BLaER1 treated with 17β-estradiol and CSF1 and Interleukin-3, amounts not matched to agents 10 nM and 100 nM (cell line): ENCODE data around the gene CYP17A1.
"Not testable (repeated sequence)": the region's sequence is repeated elsewhere in the genome, so short reads cannot be mapped to it uniquely, and the experiment has no call there.

Experiments
- H3K27ac ChIP-seq, 11 experiments: shearing (Covaris generic); formaldehyde crosslinking; 2 replicates each; pipeline ENCODE4 v1.8.1; 2022
- H3K27me3 ChIP-seq, 11 experiments: shearing (Covaris generic); formaldehyde crosslinking; 2 replicates each; pipeline ENCODE4 v1.8.1; 2022
- H3K36me3 ChIP-seq, 11 experiments: shearing (Covaris generic); formaldehyde crosslinking; 2 replicates each; pipeline ENCODE4 v1.8.1; 2022
- H3K4me1 ChIP-seq, 10 experiments: shearing (Covaris generic); formaldehyde crosslinking; 2 replicates each; pipeline ENCODE4 v1.8.1; 2022
- H3K4me2 ChIP-seq, 11 experiments: shearing (Covaris generic); formaldehyde crosslinking; 2 replicates each; pipeline ENCODE4 v1.8.1; 2022
- H3K4me3 ChIP-seq, 10 experiments: shearing (Covaris generic); formaldehyde crosslinking; 2 replicates each; pipeline ENCODE4 v1.8.1; 2022
- H3K9ac ChIP-seq, 11 experiments: shearing (Covaris generic); formaldehyde crosslinking; 2 replicates each; pipeline ENCODE4 v1.8.1; 2022
- H3K9me3 ChIP-seq, 11 experiments: shearing (Covaris generic); formaldehyde crosslinking; replicated peaks in 1 of 11; 2 replicates each; pipeline ENCODE4 v1.8.1; 2022
- H4K20me1 ChIP-seq, 11 experiments: shearing (Covaris generic); formaldehyde crosslinking; 2 replicates each; pipeline ENCODE4 v1.8.1; 2022
- Cebpa-rat ChIP-seq, 11 experiments: shearing (Covaris generic); IDR thresholded peaks; 2 replicates each; pipeline ENCODE4 v1.8.1; 2022

Gene CYP17A1

DNA sequence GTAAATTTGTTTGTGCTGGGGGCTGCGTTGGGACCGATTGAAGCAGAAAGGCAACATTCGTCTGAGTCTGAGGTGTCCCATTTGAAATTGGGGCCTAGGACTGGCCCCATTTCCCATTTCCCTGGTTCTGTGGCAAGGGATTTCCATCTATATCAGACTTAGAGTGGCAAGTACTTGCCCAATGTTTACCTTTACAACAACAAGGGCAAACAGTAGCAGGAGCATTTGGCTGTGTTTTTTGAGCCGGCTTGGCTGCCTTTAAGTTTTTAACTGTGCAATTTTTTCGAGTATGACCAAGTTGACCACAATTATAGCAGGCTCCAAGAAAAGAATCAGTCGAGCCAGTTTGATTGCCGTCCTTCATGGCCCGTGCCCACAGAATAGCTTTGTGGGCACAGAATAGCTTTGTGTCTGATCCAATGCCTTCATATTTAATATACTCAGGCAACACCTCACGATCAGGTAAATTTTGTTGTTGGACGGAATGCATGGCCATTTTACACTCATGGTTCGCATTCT lies 4.7 kb upstream of the CYP17A1 start:
- H3K9ac ChIP-seq: no peak overlapping the region

GRCh38 chr10:102838276-102838927 lies 1.2 kb upstream of the CYP17A1 start:
- H3K4me2 ChIP-seq, H3K27ac ChIP-seq, H3K27me3 ChIP-seq, H3K9ac ChIP-seq, H3K4me3 ChIP-seq, H4K20me1 ChIP-seq, H3K36me3 ChIP-seq: not testable (repeated sequence)
- H3K9me3 ChIP-seq: peaks cover 17 to 43% (median 24%) of the 10 kb centered on the region in 11 experiments
- H3K4me1 ChIP-seq: peaks cover 0 to 13% (median 0%) of the 10 kb centered on the region in 10 experiments; a peak in 8 of 20 replicates

More for the DNA sequence above, 4.7 kb upstream of the CYP17A1 start:
- no peak for TF ChIP-seq Cebpa-rat (IDR thresholded peaks at IDR 0.05)
- H3K9me3 ChIP-seq: peaks cover 27 to 62% (median 39%) of the 10 kb centered on the region in 11 experiments
- no peaks in the 10 kb centered on the region for H4K20me1 ChIP-seq
- no peak overlapping the region for H3K27ac ChIP-seq
- no peak overlapping the region for H3K4me3 ChIP-seq
- H3K27me3 ChIP-seq: no peaks in the 10 kb centered on the region
- H3K4me2 ChIP-seq: no peak overlapping the region
- H3K4me1 ChIP-seq: no peaks in the 10 kb centered on the region
- 0 out of 22 replicates have a peak, but pooled peaks cover 0 to 3% (median 0%) of the 10 kb centered on the region in 11 experiments for H3K36me3 ChIP-seq

GRCh38 chr10:102835007-102835482 lies 2.2 kb downstream of the CYP17A1 start:
- Histone ChIP-seq H3K36me3 (no peaks in the 10 kb centered on the region), H3K4me2 (peak overlapping the region in 3 of 11 experiments; percentile 15 to 49 (median 26); a peak in 3 of 22 replicates), H3K4me3 (no peak overlapping the region), H4K20me1 (no peaks in the 10 kb centered on the region), H3K9ac (no peak overlapping the region), H3K4me1 (peaks cover 0 to 14% (median 0%) of the 10 kb centered on the region in 10 experiments; a peak in 8 of 20 replicates), H3K27me3 (no peaks in the 10 kb centered on the region), H3K27ac (no peak overlapping the region), H3K9me3 (peaks cover 17 to 34% (median 22%) of the 10 kb centered on the region in 11 experiments)
- TF ChIP-seq Cebpa-rat (IDR thresholded peaks at IDR 0.05): no peak

GRCh38 chr10:102834143-102834542 lies 3.1 kb downstream of the CYP17A1 start:
- peaks cover 0 to 22% (median 0%) of the 10 kb centered on the region in 10 experiments; a peak in 8 of 20 replicates for H3K4me1 ChIP-seq
- H3K4me3 ChIP-seq: no peak overlapping the region
- H3K27me3 ChIP-seq: no peaks in the 10 kb centered on the region
- no peaks in the 10 kb centered on the region for H4K20me1 ChIP-seq
- no peaks in the 10 kb centered on the region for H3K36me3 ChIP-seq
- no peak for TF ChIP-seq Cebpa-rat (IDR thresholded peaks at IDR 0.05)
- H3K4me2 ChIP-seq: peak overlapping the region in 2 of 11 experiments; percentile 26 to 49; a peak in 4 of 22 replicates
- no peak overlapping the region; a peak in 1 of 22 replicates for H3K27ac ChIP-seq
- peak overlapping the region in 1 of 11 experiments; percentile 11; a peak in 1 of 22 replicates for H3K9ac ChIP-seq
- peaks cover 17 to 25% (median 22%) of the 10 kb centered on the region in 11 experiments for H3K9me3 ChIP-seq

GRCh38 chr10:102832987-102833386 lies 4.2 kb downstream of the CYP17A1 start:
- H3K4me2 ChIP-seq: no peak overlapping the region
- H3K27me3 ChIP-seq: no peaks in the 10 kb centered on the region
- peaks cover 8 to 14% (median 12%) of the 10 kb centered on the region in 11 experiments for H3K9me3 ChIP-seq
- no peak overlapping the region for H3K9ac ChIP-seq
- no peak overlapping the region for H3K27ac ChIP-seq
- peaks cover 0 to 22% (median 0%) of the 10 kb centered on the region in 10 experiments; a peak in 8 of 20 replicates for H3K4me1 ChIP-seq
- no peak overlapping the region for H3K4me3 ChIP-seq
- H3K36me3 ChIP-seq: no peaks in the 10 kb centered on the region
- TF ChIP-seq Cebpa-rat (IDR thresholded peaks at IDR 0.05): no peak
- no peaks in the 10 kb centered on the region for H4K20me1 ChIP-seq

DNA sequence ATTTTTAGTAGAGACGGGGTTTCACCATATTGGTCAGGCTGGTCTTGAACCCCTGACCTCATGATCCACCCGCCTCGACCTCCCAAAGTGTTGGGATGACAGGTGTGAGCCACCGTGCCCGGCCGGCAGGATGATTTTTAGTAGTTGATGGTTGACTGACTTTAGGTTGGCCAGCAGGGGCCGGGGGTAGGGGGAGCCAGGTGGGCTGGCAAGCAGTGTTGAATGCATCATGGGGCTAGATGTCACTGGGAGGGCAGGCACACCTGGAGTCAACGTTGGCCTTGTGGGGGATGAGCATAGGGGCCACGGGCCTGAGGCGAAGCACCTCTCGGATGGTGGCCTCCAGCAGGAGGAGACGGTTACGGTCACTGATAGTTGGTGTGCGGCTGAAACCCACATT lies 5.0 kb downstream of the CYP17A1 start:
- Histone ChIP-seq H3K4me3 (no peak overlapping the region), H3K9ac (no peak overlapping the region), H3K36me3 (no peaks in the 10 kb centered on the region), H3K4me1 (peaks cover 0 to 22% (median 0%) of the 10 kb centered on the region in 10 experiments; a peak in 8 of 20 replicates), H3K27me3 (no peaks in the 10 kb centered on the region), H3K4me2 (no peak overlapping the region), H3K9me3 (peaks cover under 1 to 6% (median 4%) of the 10 kb centered on the region in 11 experiments; a peak in 20 of 22 replicates), H4K20me1 (no peaks in the 10 kb centered on the region), H3K27ac (no peak overlapping the region)
- TF ChIP-seq Cebpa-rat (IDR thresholded peaks at IDR 0.05): no peak

GRCh38 chr10:102831322-102832071 lies 5.7 kb downstream of the CYP17A1 start:
- H3K4me3 ChIP-seq: no peak overlapping the region
- H3K9me3 ChIP-seq: no peaks in the 10 kb centered on the region
- no peaks in the 10 kb centered on the region for H3K27me3 ChIP-seq
- H3K4me2 ChIP-seq: no peak overlapping the region
- TF ChIP-seq Cebpa-rat (IDR thresholded peaks at IDR 0.05): no peak
- peaks cover 0 to 22% (median 0%) of the 10 kb centered on the region in 10 experiments; a peak in 8 of 20 replicates for H3K4me1 ChIP-seq
- H3K36me3 ChIP-seq: no peaks in the 10 kb centered on the region
- no peak overlapping the region for H3K27ac ChIP-seq
- H4K20me1 ChIP-seq: no peaks in the 10 kb centered on the region
- H3K9ac ChIP-seq: no peak overlapping the region

DNA sequence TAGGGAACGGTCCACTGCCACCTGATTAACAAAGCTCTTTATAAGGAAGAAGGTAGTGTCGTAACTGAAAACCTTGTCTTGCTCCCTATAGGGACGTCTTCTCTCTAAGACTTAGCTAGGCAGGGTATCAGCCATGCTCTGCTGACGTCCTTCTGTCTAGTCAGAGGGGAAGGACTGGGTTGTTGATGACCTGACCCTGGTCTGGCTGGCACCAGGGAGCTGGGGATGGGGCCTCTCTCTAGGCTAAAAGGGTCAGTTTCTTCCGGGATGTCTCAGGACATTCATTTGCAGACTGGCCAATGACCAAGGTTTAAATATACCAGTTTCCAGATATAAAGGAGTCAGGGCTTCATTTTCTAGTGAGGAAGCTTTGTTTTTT lies 9.6 kb downstream of the CYP17A1 start:
- Histone ChIP-seq H3K4me3 (no peak overlapping the region), H4K20me1 (no peaks in the 10 kb centered on the region), H3K9me3 (peaks cover 0 to 17% (median 11%) of the 10 kb centered on the region in 11 experiments; a peak in 18 of 22 replicates), H3K9ac (no peak overlapping the region), H3K27me3 (no peaks in the 10 kb centered on the region), H3K4me1 (peaks cover 0 to 18% (median 6%) of the 10 kb centered on the region in 10 experiments; a peak in 7 of 20 replicates), H3K27ac (no peak overlapping the region), H3K36me3 (0 out of 22 replicates have a peak, but pooled peaks cover 0 to 5% (median 0%) of the 10 kb centered on the region in 11 experiments), H3K4me2 (no peak overlapping the region)
- no peak for TF ChIP-seq Cebpa-rat (IDR thresholded peaks at IDR 0.05)
